B cell (primary cell): ENCODE results near the gene ATP5MC2. TPM values are rescaled to one million over a fixed set of nuclear protein-coding genes. Genes with fewer than 3 reads are reported as not detected.
A peak's percentile ranks its signal among the peaks of the same experiment; 100 is the strongest.

ENCODE experiments used
- ATAC-seq: fragments of 200-7000 bp; cut with Tn5 transposase; one replicate; pipeline ENCODE4 v1.10.0; 2021; ENCODE audit warnings: low read depth, mild to moderate bottlenecking, moderate number of reproducible peaks, moderate library complexity
- CTCF ChIA-PET: fragments of 350-600 bp; sonication (Branson Sonifier 250); formaldehyde crosslinking; loops from one replicate; lab custom pipeline; 2021; ENCODE audit warnings: antibody characterized with exemption, inconsistent platforms; lab: Charles Lee
- POLR2A ChIA-PET: fragments of 350-600 bp; sonication (Branson Sonifier 250); formaldehyde crosslinking; loops from one replicate; lab custom pipeline; 2021; ENCODE audit warnings: antibody characterized with exemption; lab: Charles Lee
- DNase-seq: peaks from one replicate; pipeline ENCODE4 v3.0.0; 2013
- H2AFZ ChIP-seq: 2 replicates; pipeline ENCODE4 v1.6.1; 2012; ENCODE audit warnings: mild to moderate bottlenecking, low read depth, low read length; ENCODE audit not compliant: insufficient read depth, poor library complexity, severe bottlenecking
- H3K27ac ChIP-seq, 2 donors: 1 replicate in 1 of 2; 2 replicates in 1 of 2; pipeline ENCODE4 v1.5.1; 2012 to 2013; ENCODE audit warnings: low read length in 2 of 2, mild to moderate bottlenecking in 2 of 2, moderate library complexity in 1 of 2
- H3K27me3 ChIP-seq, 4 experiments: fragments of 200-600 bp in 1 of 4; sonication (generic) in 1 of 4; replicated peaks in 1 of 4; 1 replicate in 2 of 4; 2 replicates in 2 of 4; pipeline versions ENCODE4 v1.6.1 to v1.7.0; 2013 to 2016; ENCODE audit warnings: low read length in 3 of 4, mild to moderate bottlenecking in 2 of 4, mixed read lengths in 1 of 4, moderate library complexity in 1 of 4; ENCODE audit not compliant: insufficient read depth in 4 of 4, control insufficient read depth in 3 of 4; ENCODE audit errors: control extremely low read depth in 1 of 4
- H3K36me3 ChIP-seq, 2 experiments: replicated peaks in 1 of 2; 1 replicate in 1 of 2; 2 replicates in 1 of 2; pipeline versions ENCODE4 v1.6.1 to v1.7.1; 2013; ENCODE audit warnings: low read length in 1 of 2; ENCODE audit not compliant: insufficient read depth in 2 of 2, control insufficient read depth in 1 of 2; ENCODE audit errors: control extremely low read depth in 1 of 2, extremely low read depth in 1 of 2
- H3K4me1 ChIP-seq, 2 donors: fragments of 200-600 bp in 1 of 2; sonication (generic) in 1 of 2; 1 replicate in 1 of 2; 2 replicates in 1 of 2; pipeline versions ENCODE4 v1.5.1 to v1.6.1; 2013 to 2017; ENCODE audit warnings: low read length in 2 of 2; ENCODE audit not compliant: control insufficient read depth in 2 of 2, insufficient read depth in 2 of 2
- H3K4me2 ChIP-seq: replicated peaks from 2 replicates; pipeline ENCODE3; 2012; ENCODE audit warnings: mild to moderate bottlenecking, low read depth, low read length; ENCODE audit not compliant: poor library complexity, severe bottlenecking
- H3K4me3 ChIP-seq, 5 experiments: fragments of 200-600 bp in 1 of 5; sonication (generic) in 1 of 5; 1 replicate in 3 of 5; 2 replicates in 2 of 5; pipeline versions ENCODE4 v1.5.1 to v1.7.0; 2011 to 2016; ENCODE audit warnings: low read length in 4 of 5, mild to moderate bottlenecking in 4 of 5, low read depth in 2 of 5, control low read depth in 1 of 5, moderate library complexity in 1 of 5; ENCODE audit not compliant: insufficient read depth in 1 of 5; ENCODE audit errors: control extremely low read depth in 1 of 5, extremely low read depth in 1 of 5
- H3K79me2 ChIP-seq: fragments of 200-600 bp; sonication (generic); one replicate; pipeline ENCODE4 v1.6.0; 2016; ENCODE audit warnings: low read length; ENCODE audit not compliant: control insufficient read depth, insufficient read depth
- H3K9ac ChIP-seq: fragments of 200-600 bp; sonication (generic); 2 replicates; pipeline ENCODE4 v1.6.1; 2017; ENCODE audit warnings: mild to moderate bottlenecking, low read length, moderate library complexity
- H3K9me3 ChIP-seq, 3 donors: one replicate each; pipeline versions ENCODE4 v1.6.1 to v1.7.1; 2013; ENCODE audit warnings: low read length in 2 of 3; ENCODE audit not compliant: control insufficient read depth in 2 of 3, insufficient read depth in 1 of 3; ENCODE audit errors: control extremely low read depth in 1 of 3
- H4K20me1 ChIP-seq: 2 replicates; pipeline ENCODE4 v1.6.0; 2012; ENCODE audit warnings: mild to moderate bottlenecking, low read length; ENCODE audit not compliant: insufficient read depth, control insufficient read depth, poor library complexity, severe bottlenecking
- H3K27ac Mint-ChIP-seq: one replicate; pipeline ENCODE4 v1.8.0; 2021; ENCODE audit warnings: mixed read lengths
- H3K27me3 Mint-ChIP-seq: one replicate; pipeline ENCODE4 v1.8.0; 2021; ENCODE audit warnings: mixed read lengths
- H3K4me1 Mint-ChIP-seq: one replicate; pipeline ENCODE4 v1.8.0; 2021; ENCODE audit warnings: mixed read lengths
- H3K4me3 Mint-ChIP-seq: one replicate; pipeline ENCODE4 v1.8.0; 2021; ENCODE audit warnings: mixed read lengths
- H3K9me3 Mint-ChIP-seq: one replicate; pipeline ENCODE4 v1.8.0; 2022; ENCODE audit warnings: mixed read lengths; ENCODE audit not compliant: insufficient read depth
- CTCF ChIP-seq: fragments of 200-600 bp; IDR thresholded peaks from one replicate; pipeline ENCODE4 v1.8.0; 2022; ENCODE audit warnings: antibody characterized with exemption, mild to moderate bottlenecking
- EZH2 ChIP-seq: IDR thresholded peaks from 2 replicates; pipeline ENCODE4 v1.6.1; 2012; ENCODE audit warnings: borderline replicate concordance, low read depth, mild to moderate bottlenecking, moderate library complexity, low read length; ENCODE audit not compliant: insufficient read depth, poor library complexity, severe bottlenecking
- WGBS: methylation state at CpG from one replicate; pipeline ENCODE4 v1.1.5; 2013; ENCODE audit warnings: missing lambda C conversion rate; ENCODE audit not compliant: insufficient coverage; 5-methylcytosine and 5-hydroxymethylcytosine counted together
- intact Hi-C: fragments of 100-400 bp; cut with micrococcal nuclease; formaldehyde crosslinking; loops from one replicate; pipeline ENCODE4 v1.10.0; 2022
- polyA plus RNA-seq: library from polyadenylated mRNA; depleted of rRNA; stranded (reverse); fragments of >200 nt; gene quantifications from 2 replicates; pipeline ENCODE4 v1.2.3, GENCODE V29; 2012
- total RNA-seq, 2 donors: library from RNA; stranded (reverse); fragments of 120-200 nt in 1 of 2; gene quantifications; 1 replicate in 1 of 2; 2 replicates in 1 of 2; pipeline versions ENCODE4 v1.2.3 to v1.2.4, GENCODE V29; 2013 to 2022

Gene ATP5MC2
- total and polyA plus RNA-seq, 2 donors (not counting 1 experiment from before 2014, with no cell fraction given), result 212 to 435 TPM

DNA sequence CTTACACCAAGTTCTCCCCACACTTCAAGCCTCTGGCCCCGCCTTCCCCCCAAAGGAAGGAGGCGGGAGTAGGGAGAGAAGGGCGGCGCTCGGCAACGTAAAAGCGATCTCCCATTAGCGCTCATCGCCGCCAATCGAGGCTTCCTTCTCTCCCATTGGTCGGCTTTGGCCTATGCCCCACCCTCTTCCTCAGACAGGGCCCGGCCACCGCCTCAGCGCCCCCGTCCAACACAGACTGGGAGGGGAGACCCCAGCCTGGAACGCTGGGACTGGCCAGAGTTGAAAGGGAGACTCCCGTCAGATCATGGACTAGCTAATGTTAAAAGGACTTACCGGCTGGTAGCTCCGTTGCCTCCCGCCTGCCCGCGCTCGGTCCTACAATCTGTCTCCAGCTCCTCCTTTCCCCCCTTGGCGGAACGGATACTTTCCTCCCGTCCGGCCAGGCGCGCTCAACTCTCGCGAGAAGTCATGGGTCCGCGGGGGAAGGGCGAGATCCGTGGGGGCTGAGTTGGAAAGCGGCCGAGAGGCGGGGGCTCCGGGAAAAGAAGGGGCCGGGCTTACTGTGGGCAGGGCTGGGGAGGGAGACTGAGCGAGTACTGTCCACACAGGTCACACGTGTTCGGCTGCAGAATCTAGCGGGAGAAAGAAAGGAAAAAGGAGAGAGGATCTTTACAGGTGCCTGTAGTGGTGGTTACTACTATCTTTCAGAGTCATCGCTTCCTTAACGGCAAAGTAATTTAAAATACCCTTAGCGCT, 49.8 kb downstream of the ATP5MC2 start, which contains the start of gene ATF7:
Gene ATF7 (minus strand): TSS at position 437 of the 756 bp plus-strand sequence. CDS start 25,382 bp downstream, outside the sequence.
- peak within 1 kb of the TSS; percentile 77 to 88 for H3K27ac ChIP-seq
- Mint-ChIP-seq H3K4me1 (peaks cover 46% of the 10 kb centered on the region), H3K27me3 (no peaks in the 10 kb centered on the region), H3K9me3 (no peaks in the 10 kb centered on the region), H3K4me3 (peak within 1 kb of the TSS; percentile 91), H3K27ac (peak within 1 kb of the TSS; percentile 98)
- H3K9me3 ChIP-seq, result no peaks in the 10 kb centered on the region
- WGBS, result 0% methylated on average over 35 of the region's 48 CpGs
- DNase-seq (peak; percentile 99), ATAC-seq (peak; percentile 93)
- CTCF ChIA-PET, result interaction anchor here (3.3 kb wide), 1 partner anchor 50 kb away, joined by 13 read pairs; the partner anchor contains the start of gene ATP5MC2
- H3K4me3 ChIP-seq, result peak within 1 kb of the TSS; percentile 60 to 91 (median 74)
- H3K36me3 ChIP-seq, result no peaks in the 10 kb centered on the region
- H3K79me2 ChIP-seq, result peaks cover 44% of the 10 kb centered on the region
- TF ChIP-seq EZH2 (no peak), CTCF (no peak)
- peak within 1 kb of the TSS; percentile 79 for H3K9ac ChIP-seq
- POLR2A ChIA-PET, result interaction anchor here (0.6 to 1.0 kb wide), 5 partner anchors 17 to 246 kb away, joined by 3 read pairs; partner anchors contain the start of gene SP1
- intact Hi-C loops, result loop anchor here (1.0 to 10.0 kb wide), 6 partner anchors 50 to 329 kb away; partner anchors contain the start of genes AAAS, ATP5MC2, CALCOCO1 and MYG1
- H4K20me1 ChIP-seq, result no peaks in the 10 kb centered on the region
- H3K27me3 ChIP-seq, result no peaks in the 10 kb centered on the region
- peaks cover 24 to 29% of the 10 kb centered on the region in 2 donors for H3K4me1 ChIP-seq
- peak within 1 kb of the TSS; percentile 83 for H3K4me2 ChIP-seq
- H2AFZ ChIP-seq, result peak within 1 kb of the TSS; percentile 87
